Measurements from ENCODE around the gene SMAD6. TPM values are rescaled to one million over a fixed set of nuclear protein-coding genes. Genes with fewer than 3 reads are reported as not detected.

SMAD6 gene
- total RNA-seq, 1 experiment from 2014 or later = 6.6 TPM

- TF ChIP-seq ZBTB33 (IDR thresholded peaks at IDR 0.05; ENCODE audit: extremely low read depth, insufficient replicate concordance, low read length) (no peak), JUND (IDR thresholded peaks at IDR 0.05) (no peak), CEBPB (IDR thresholded peaks at IDR 0.05; ENCODE audit: low read depth) (no peak), EZH2 (IDR thresholded peaks at IDR 0.05) (no peak), EGR1 (IDR thresholded peaks at IDR 0.05; ENCODE audit: low read depth) (no peak), SP1 (IDR thresholded peaks at IDR 0.05; ENCODE audit: low read depth) (no peak)
Observed at GRCh38 chr15:66831289-66831688, 129.3 kb downstream of the SMAD6 start (continued).

- Histone ChIP-seq H3K79me2 (ENCODE audit: insufficient read depth, low read length) (no peaks in the 10 kb centered on the region), H3K9ac (ENCODE audit: low read length) (no peak overlapping the region), H3K9me2 (ENCODE audit: insufficient read depth) (no peaks in the 10 kb centered on the region), H2AFZ (ENCODE audit: low read depth, low read length, poor library complexity, severe bottlenecking) (no peak overlapping the region), H3K4me2 (ENCODE audit: low read length) (no peak overlapping the region), H3K27me3 (ENCODE audit: insufficient read depth, low read length) (no peaks in the 10 kb centered on the region), H3K4me3 (replicated peaks in 1 of 2; ENCODE audit: low read depth in 1 of 2, low read length in 2 of 2) (no peak overlapping the region), H4K20me1 (ENCODE audit: insufficient read depth) (no peaks in the 10 kb centered on the region), H3K27ac (ENCODE audit: low read depth, low read length) (no peak overlapping the region), H3K9me3 (ENCODE audit: control insufficient read depth in 1 of 2, insufficient read depth in 1 of 2, low read depth in 1 of 2, low read length in 2 of 2) (no peaks in the 10 kb centered on the region), H3K4me1 (ENCODE audit: control insufficient read depth in 1 of 2, insufficient read depth in 2 of 2, low read length in 2 of 2) (peaks cover 8 to 42% of the 10 kb centered on the region in 2 experiments), H3K36me3 (ENCODE audit: control insufficient read depth in 1 of 2, insufficient read depth in 2 of 2, low read length in 2 of 2) (0 out of 4 replicates have a peak, but pooled peaks cover 0 to 2% of the 10 kb centered on the region in 2 experiments)
- ChIA-PET RAD21 (ENCODE audit: low non-redundant PET in 1 of 2, low total read pairs in 2 of 2, uncharacterized antibody in 2 of 2, unreplicated experiment in 2 of 2) (no interaction called here), CTCF (no interaction called here), POLR2A (no interaction called here)
- intact Hi-C loops (cut with micrococcal nuclease) = no loop called here
- ATAC-seq = no peak
- no peak for TF ChIP-seq SP1 (IDR thresholded peaks at IDR 0.05; ENCODE audit: low read depth)
- no peak for TF ChIP-seq EZH2 (IDR thresholded peaks at IDR 0.05)
- TF ChIP-seq SIN3A (IDR thresholded peaks at IDR 0.05; ENCODE audit: low read depth) = no peak
- TF ChIP-seq POLR2A (IDR thresholded peaks at IDR 0.05; ENCODE audit: borderline replicate concordance, extremely low read depth, insufficient read depth, insufficient read length) = no peak
- TF ChIP-seq RAD21 (IDR thresholded peaks at IDR 0.05; ENCODE audit: low read depth) = no peak
- TF ChIP-seq CBX3 (IDR thresholded peaks at IDR 0.05; ENCODE audit: low read depth) = no peak
- TF ChIP-seq MAX (IDR thresholded peaks at IDR 0.05) = no peak
- TF ChIP-seq SRF (IDR thresholded peaks at IDR 0.05; ENCODE audit: low read depth) = no peak
- no peak for TF ChIP-seq ZNF274 (IDR thresholded peaks at IDR 0.05; ENCODE audit: low read depth, low read length)
- no peak for TF ChIP-seq EZH2phosphoT487 (IDR thresholded peaks at IDR 0.05; ENCODE audit: borderline replicate concordance)
- BruUV-seq (replicated peaks) = no TSS peak
- no peak for DNase-seq (ENCODE audit: low read depth, low spot score)
Observed at GRCh38 chr15:66831801-66832390, 129.9 kb downstream of the SMAD6 start.

Other genes starting within 250 kb of the SMAD6 start
- gene SNAPC5, start 204.5 kb upstream of the SMAD6 start, total RNA-seq (2021; ENCODE audit: unreplicated experiment) = 28.3 TPM
- gene RPL4, start 197.4 kb upstream of the SMAD6 start, total RNA-seq (2021; ENCODE audit: unreplicated experiment) = 3,818 TPM
- 25.8 TPM for gene ZWILCH, start 196.9 kb upstream of the SMAD6 start, total RNA-seq (2021; ENCODE audit: unreplicated experiment)
- gene LCTL, start 136.2 kb upstream of the SMAD6 start, total RNA-seq (2021; ENCODE audit: unreplicated experiment) = not detected

Measured in HCT116 (cell line).